ENCODE measurements around the gene MICAL3.

GRCh38 chr22:17851759-17852158 is 172.6 kb downstream of the MICAL3 start:
- TF ChIP-seq CTCF (IDR thresholded peaks at IDR 0.05): no peak
- no peak for TF ChIP-seq POLR2A (IDR thresholded peaks at IDR 0.05)

All from tibial nerve (tissue), 3 donors.